Activated T-cell treated with anti-CD3 and anti-CD28 coated beads for 48 hours (primary cell): ENCODE measurements around the gene TNFRSF25.

ENCODE experiments used
- DNase-seq: peaks from one replicate; pipeline ENCODE4 v3.0.0-alpha.2; 2020; ENCODE audit warnings: low read depth

Gene TNFRSF25

GRCh38 chr1:6418668-6419396, 47.1 kb downstream of the TNFRSF25 start:
- DNase-seq: no peak

DNA sequence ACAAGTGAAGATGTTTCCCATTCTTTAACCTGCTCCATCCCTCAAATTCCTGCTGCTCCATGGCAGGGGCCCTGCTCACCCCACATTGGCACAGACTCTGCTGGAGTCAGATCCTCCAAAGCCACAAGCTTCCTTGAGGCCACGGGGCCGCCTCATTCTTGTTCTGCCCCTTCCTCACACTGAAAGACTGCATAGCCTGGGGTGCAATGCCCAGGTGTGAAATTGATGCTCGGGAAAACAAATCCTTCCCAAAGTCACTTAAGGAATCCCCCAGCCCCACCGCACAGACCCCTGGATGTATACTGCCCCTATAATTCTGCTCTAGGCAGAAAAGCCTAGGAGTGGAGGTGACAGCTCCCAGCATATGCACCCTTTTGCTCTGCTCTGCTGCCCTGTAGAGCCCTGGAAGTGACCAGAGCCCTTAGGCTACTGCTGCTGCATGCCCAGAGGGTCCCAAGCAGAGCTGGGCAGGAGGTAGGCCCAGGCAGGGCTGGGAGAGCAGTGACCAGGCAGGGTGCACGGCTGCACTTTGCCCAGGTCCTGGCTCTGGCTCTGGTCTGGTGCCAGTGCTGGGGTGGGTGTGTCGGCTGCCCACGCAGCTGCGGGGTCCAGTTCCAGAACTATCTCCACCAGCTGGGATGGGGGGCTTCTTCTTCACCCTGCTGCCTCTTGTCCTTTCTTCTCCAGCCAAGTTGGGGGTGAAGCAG, 47.9 kb downstream of the TNFRSF25 start:
- DNase-seq: no peak

- DNase-seq: no peak
Measured at GRCh38 chr1:6416906-6417305, 49.1 kb downstream of the TNFRSF25 start.

- no peak for DNase-seq
Measured at GRCh38 chr1:6416295-6416656, 49.7 kb downstream of the TNFRSF25 start.

DNA sequence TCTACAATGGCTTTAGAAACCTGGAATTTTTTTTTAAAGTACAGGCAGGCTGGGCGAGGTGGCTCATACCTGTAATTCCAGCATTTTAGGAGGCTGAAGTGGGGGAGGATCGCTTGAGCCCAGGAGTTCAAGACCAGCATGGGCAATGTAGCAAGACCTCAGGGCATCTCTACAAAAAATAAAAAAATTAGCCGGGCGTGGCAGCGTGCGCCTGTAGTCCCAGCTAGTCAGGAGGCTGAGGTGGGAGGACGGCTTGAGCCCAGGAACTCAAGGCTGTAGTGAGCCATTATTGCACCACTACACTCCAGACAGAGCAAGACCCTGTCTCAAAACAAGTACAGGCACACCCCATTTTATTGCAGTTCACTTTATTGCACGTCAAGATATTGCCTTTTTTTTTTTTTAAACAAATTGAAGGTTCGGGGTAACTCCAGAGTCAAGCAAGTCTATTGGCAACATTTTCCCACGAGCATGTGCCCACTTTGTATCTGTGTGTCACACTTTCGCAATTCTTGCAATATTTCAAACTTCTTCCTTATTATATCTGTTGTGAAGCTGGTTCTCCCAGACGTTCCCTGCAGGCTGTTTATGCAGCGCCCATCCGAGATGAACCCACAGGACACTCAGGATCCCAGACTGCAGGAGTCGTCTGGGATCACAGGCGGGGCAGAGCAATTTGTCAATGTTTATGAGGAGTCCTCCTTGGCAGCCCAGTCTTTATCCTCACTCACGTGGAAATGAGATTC, 50.9 kb downstream of the TNFRSF25 start:
- no peak for DNase-seq

- peak; percentile 48 for DNase-seq
Measured at GRCh38 chr1:6414443-6414844, 51.5 kb downstream of the TNFRSF25 start.

DNA sequence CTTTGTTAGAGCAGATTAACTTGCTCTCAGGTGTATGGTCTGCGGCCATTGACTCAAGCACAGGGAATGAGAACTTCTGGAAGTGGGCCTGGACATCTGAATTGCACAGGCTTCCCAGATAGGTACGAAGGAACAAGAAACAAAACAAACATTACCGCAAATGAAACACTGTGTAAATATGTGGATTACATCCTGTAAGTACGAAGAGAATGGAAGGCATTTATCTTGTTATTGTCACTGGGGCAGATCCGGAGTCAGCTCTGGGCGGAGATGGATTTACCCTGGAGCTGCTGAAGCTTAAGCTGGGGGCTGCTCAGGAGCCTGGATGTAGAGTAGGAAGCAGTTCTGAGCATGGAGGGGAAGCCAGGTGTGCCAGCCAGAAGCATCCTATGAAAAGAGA, 53.1 kb downstream of the TNFRSF25 start:
- DNase-seq: no peak
